GM21526 (cell line): ENCODE results near the gene NCSTN.
"Not testable (repeated sequence)": the region's sequence is repeated elsewhere in the genome, so short reads cannot be mapped to it uniquely, and the experiment has no call there.

Source experiments
- ATAC-seq: cut with Tn5 transposase; IDR thresholded peaks from one replicate; pipeline ENCODE4 v1.9.1; 2021; ENCODE audit warnings: moderate library complexity; ENCODE audit not compliant: unreplicated experiment, low FRiP score

Gene NCSTN

GRCh38 chr1:160369087-160369486, 25.9 kb downstream of the NCSTN start:
- ATAC-seq: no peak

GRCh38 chr1:160370561-160371345, 27.6 kb downstream of the NCSTN start:
- ATAC-seq: no peak

- no peak for ATAC-seq
Measured at GRCh38 chr1:160371346-160371631, 28.1 kb downstream of the NCSTN start.

GRCh38 chr1:160371756-160372155, 28.6 kb downstream of the NCSTN start:
- no peak for ATAC-seq

GRCh38 chr1:160373696-160374095, 30.5 kb downstream of the NCSTN start:
- no peak for ATAC-seq

GRCh38 chr1:160374306-160375110, 31.3 kb downstream of the NCSTN start:
- ATAC-seq: no peak

- no peak for ATAC-seq
Measured at GRCh38 chr1:160375788-160376524, 32.8 kb downstream of the NCSTN start.

- no peak for ATAC-seq
Measured at GRCh38 chr1:160376525-160377131, 33.4 kb downstream of the NCSTN start.

GRCh38 chr1:160377585-160378206, 34.5 kb downstream of the NCSTN start:
- no peak for ATAC-seq

GRCh38 chr1:160384812-160385211, 41.6 kb downstream of the NCSTN start:
- ATAC-seq: not testable (repeated sequence)

- not testable (repeated sequence) for ATAC-seq
Measured at GRCh38 chr1:160388406-160388805, 45.2 kb downstream of the NCSTN start.

GRCh38 chr1:160394673-160395072, 51.5 kb downstream of the NCSTN start:
- no peak for ATAC-seq

GRCh38 chr1:160397651-160398050, 54.5 kb downstream of the NCSTN start:
- ATAC-seq: no peak

GRCh38 chr1:160398823-160399222, 55.6 kb downstream of the NCSTN start:
- ATAC-seq: no peak

GRCh38 chr1:160399544-160400222, 56.5 kb downstream of the NCSTN start:
- ATAC-seq: no peak

GRCh38 chr1:160400223-160400645, 57.1 kb downstream of the NCSTN start, which contains the start of gene VANGL2:
VANGL2 (plus strand) TSS chr1:160400564; CDS start chr1:160415838, 15,274 bp downstream.
- no peak for ATAC-seq

- no peak for ATAC-seq
Measured at GRCh38 chr1:160400646-160401486, 57.7 kb downstream of the NCSTN start.

- ATAC-seq: no peak
Measured at GRCh38 chr1:160401487-160401805, 58.3 kb downstream of the NCSTN start.
